Liver (tissue), 9 donors: ENCODE measurements around the gene RYR3. TPM values are rescaled to one million over a fixed set of nuclear protein-coding genes. Genes with fewer than 3 reads are reported as not detected.

Source experiments
- DNase-seq: peaks from one replicate; pipeline ENCODE4 v3.0.0-alpha.2; 2017; ENCODE audit warnings: low spot score
- H3K27ac ChIP-seq, 2 donors: one replicate each; pipeline ENCODE4 v1.7.0; 2013; ENCODE audit warnings: inconsistent platforms in 2 of 2, low read length in 2 of 2, control low read depth in 1 of 2, low read depth in 1 of 2, mild to moderate bottlenecking in 1 of 2
- H3K27me3 ChIP-seq, 4 donors: one replicate each; pipeline versions ENCODE4 v1.6.1 to v1.7.0; 2013; ENCODE audit warnings: low read length in 3 of 4, inconsistent platforms in 1 of 4, mild to moderate bottlenecking in 1 of 4, moderate library complexity in 1 of 4; ENCODE audit not compliant: control insufficient read depth in 4 of 4, insufficient read depth in 4 of 4
- H3K36me3 ChIP-seq, 4 donors: one replicate each; pipeline versions ENCODE4 v1.6.1 to v1.7.0; 2013; ENCODE audit warnings: low read length in 3 of 4, mild to moderate bottlenecking in 3 of 4, low read depth in 1 of 4, moderate library complexity in 1 of 4; ENCODE audit not compliant: control insufficient read depth in 4 of 4, insufficient read depth in 3 of 4
- H3K4me1 ChIP-seq, 4 donors: one replicate each; pipeline versions ENCODE4 v1.6.1 to v1.7.0; 2013; ENCODE audit warnings: low read length in 3 of 4, mild to moderate bottlenecking in 3 of 4, moderate library complexity in 1 of 4; ENCODE audit not compliant: control insufficient read depth in 4 of 4, insufficient read depth in 4 of 4
- H3K4me3 ChIP-seq, 3 donors: one replicate each; pipeline versions ENCODE4 v1.6.1 to v1.7.0; 2013; ENCODE audit warnings: low read length in 3 of 3, control low read depth in 1 of 3, low read depth in 1 of 3, mild to moderate bottlenecking in 1 of 3
- H3K9ac ChIP-seq, 2 donors: one replicate each; pipeline ENCODE4 v1.7.0; 2013; ENCODE audit warnings: low read length in 2 of 2, mild to moderate bottlenecking in 2 of 2, moderate library complexity in 2 of 2, control low read depth in 1 of 2, low read depth in 1 of 2
- H3K9me3 ChIP-seq, 4 donors: one replicate each; pipeline versions ENCODE4 v1.6.1 to v1.7.0; 2013; ENCODE audit warnings: low read length in 3 of 4; ENCODE audit not compliant: control insufficient read depth in 4 of 4
- EGR1 ChIP-seq, 2 donors: IDR thresholded peaks; 2 replicates each; pipeline ENCODE4 v1.6.1; 2016 to 2018; ENCODE audit warnings: antibody characterized with exemption in 2 of 2, low read depth in 2 of 2
- FOXA1 ChIP-seq: IDR thresholded peaks from 2 replicates; pipeline ENCODE4 v1.6.1; 2016; ENCODE audit warnings: antibody characterized with exemption
- FOXA2 ChIP-seq: IDR thresholded peaks from 2 replicates; pipeline ENCODE4 v1.6.1; 2016; ENCODE audit warnings: antibody characterized with exemption
- GABPA ChIP-seq, 2 donors: IDR thresholded peaks in 1 of 2; conservative IDR thresholded peaks in 1 of 2; 2 replicates each; pipeline ENCODE4 v1.6.1; 2016; ENCODE audit warnings: antibody characterized with exemption in 2 of 2, mild to moderate bottlenecking in 1 of 2, moderate library complexity in 1 of 2
- HNF4A ChIP-seq, 2 donors: conservative IDR thresholded peaks; 2 replicates each; pipeline ENCODE4 v1.6.1; 2016; ENCODE audit warnings: antibody characterized with exemption in 2 of 2, mild to moderate bottlenecking in 2 of 2
- HNF4G ChIP-seq: IDR thresholded peaks from 2 replicates; pipeline ENCODE4 v1.6.1; 2016; ENCODE audit warnings: antibody characterized with exemption
- JUND ChIP-seq, 2 donors: IDR thresholded peaks; 2 replicates each; pipeline ENCODE4 v1.6.1; 2016; ENCODE audit warnings: antibody characterized with exemption in 2 of 2
- NR2F2 ChIP-seq: IDR thresholded peaks from 2 replicates; pipeline ENCODE4 v1.6.1; 2016; ENCODE audit warnings: antibody characterized with exemption
- RAD21 ChIP-seq, 2 donors: IDR thresholded peaks; 2 replicates each; pipeline ENCODE4 v1.6.1; 2016; ENCODE audit warnings: antibody characterized with exemption in 2 of 2, mild to moderate bottlenecking in 2 of 2
- RXRA ChIP-seq, 2 donors: IDR thresholded peaks; 2 replicates each; pipeline ENCODE4 v1.6.1; 2017 to 2018; ENCODE audit warnings: antibody characterized with exemption in 2 of 2, mild to moderate bottlenecking in 1 of 2
- SP1 ChIP-seq: IDR thresholded peaks from 2 replicates; pipeline ENCODE4 v1.6.1; 2018; ENCODE audit warnings: antibody characterized with exemption, mild to moderate bottlenecking
- TAF1 ChIP-seq: conservative IDR thresholded peaks from 2 replicates; pipeline ENCODE4 v1.6.1; 2016; ENCODE audit warnings: antibody characterized with exemption, mild to moderate bottlenecking
- YY1 ChIP-seq: IDR thresholded peaks from 2 replicates; pipeline ENCODE4 v1.6.1; 2016; ENCODE audit warnings: antibody characterized with exemption, mild to moderate bottlenecking
- WGBS: extraction: QIAGEN DNeasy Blood & Tissue Kit; methylation state at CpG from one replicate; pipeline ENCODE4 v1.1.7; 2013; 5-methylcytosine and 5-hydroxymethylcytosine counted together
- polyA plus RNA-seq, 2 donors: library from polyadenylated mRNA; stranded (reverse) in 1 of 2; unstranded in 1 of 2; fragments of 200-250 nt in 1 of 2; fragments of >200 nt in 1 of 2; fragmentation: Nextera tagmentation in 1 of 2; extraction: Ambion mirVana in 1 of 2; gene quantifications; one replicate each; pipeline versions ENCODE4 v1.2.1 to v1.2.3, GENCODE V29; 2013 to 2015
- total RNA-seq, 2 donors: library from RNA; depleted of rRNA; stranded (reverse); fragments of >200 nt; gene quantifications; one replicate each; pipeline ENCODE4 v1.2.3, GENCODE V29; 2014
- TF ChIP-seq, protein P1 (sequence below): IDR thresholded peaks from 2 replicates; pipeline ENCODE4 v1.6.1; 2016; ENCODE audit warnings: antibody characterized with exemption
- TF ChIP-seq, protein P2 (sequence below): fragments of 150-350 bp; IDR thresholded peaks from 2 replicates; pipeline ENCODE4 v1.5.1; 2017; ENCODE audit warnings: improper control_type of control experiment, low read depth, low read length; ENCODE audit not compliant: missing input control
- TF ChIP-seq, protein P3 (sequence below): IDR thresholded peaks from 2 replicates; pipeline ENCODE4 v1.6.1; 2016; ENCODE audit warnings: antibody characterized with exemption
- TF ChIP-seq, protein P4 (sequence below): IDR thresholded peaks from 2 replicates; pipeline ENCODE4 v1.6.1; 2016; ENCODE audit warnings: antibody characterized with exemption
- TF ChIP-seq, protein P5 (sequence below): IDR thresholded peaks from 2 replicates; pipeline ENCODE4 v1.6.1; 2016; ENCODE audit warnings: antibody characterized with exemption, mild to moderate bottlenecking
- donor health status: healthy.
- donor health status: healthy.
- donor health status: healthy.
- donor health status: healthy.
- donor health status: healthy.

RYR3 gene
- total and polyA plus RNA-seq, 4 donors = 0.01 to 1.1 (median 0.22) TPM

DNA sequence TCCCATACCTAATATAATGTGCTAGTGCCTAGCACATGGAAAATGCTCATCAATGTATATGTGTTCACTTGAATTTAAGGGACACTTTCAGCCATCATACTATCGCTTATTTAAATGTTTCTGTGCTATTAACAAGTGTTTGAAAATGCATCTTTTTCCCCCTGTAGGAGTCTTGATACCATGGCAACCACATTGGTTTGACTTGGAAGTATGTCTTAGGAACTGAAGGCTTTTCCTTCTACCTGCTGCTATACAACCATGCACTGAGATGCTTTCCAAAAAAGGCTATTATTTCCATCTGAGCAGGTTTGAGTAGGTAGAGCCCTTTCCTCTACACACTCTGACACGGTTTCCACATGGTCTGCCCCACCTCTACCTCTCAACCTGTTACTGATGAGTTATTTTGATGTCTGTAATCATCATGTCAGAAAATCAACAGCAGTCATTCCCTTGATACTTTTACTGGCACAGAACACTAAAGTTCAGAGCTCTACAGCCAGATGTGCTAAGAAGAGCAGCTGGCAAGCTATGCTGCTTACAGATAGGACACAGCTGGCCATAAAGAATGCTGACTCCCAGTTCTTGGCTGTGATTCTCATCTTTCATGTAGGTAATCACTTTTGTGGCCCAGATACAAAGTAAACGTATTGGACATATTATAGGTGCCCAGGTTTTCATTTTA lies 59.3 kb downstream of the RYR3 start:
- no peaks in the 10 kb centered on the region for H3K4me1 ChIP-seq
- no peak for DNase-seq
- H3K4me3 ChIP-seq = no peak overlapping the region
- H3K9ac ChIP-seq = no peak overlapping the region
- H3K36me3 ChIP-seq = no peaks in the 10 kb centered on the region
- H3K9me3 ChIP-seq = no peaks in the 10 kb centered on the region
- H3K27me3 ChIP-seq = no peaks in the 10 kb centered on the region
- WGBS = 58% methylated on average over 3 of the region's 3 CpGs
- H3K27ac ChIP-seq = no peak overlapping the region
- TF ChIP-seq JUND (IDR thresholded peaks at IDR 0.05) (no peak), NR2F2 (no peak), SP1 (no peak), TAF1 (no peak), FOXA1 (no peak), FOXA2 (no peak), GABPA (IDR thresholded peaks at IDR 0.05 in 1 of 2, conservative IDR thresholded peaks at IDR 0.05 in 1 of 2) (no peak), RXRA (IDR thresholded peaks at IDR 0.05) (no peak), YY1 (no peak), EGR1 (IDR thresholded peaks at IDR 0.05; ENCODE audit: low read depth in 2 of 2) (no peak), HNF4A (conservative IDR thresholded peaks at IDR 0.05) (no peak), HNF4G (no peak), RAD21 (IDR thresholded peaks at IDR 0.05) (no peak)
- TF ChIP-seq, protein P1, sequence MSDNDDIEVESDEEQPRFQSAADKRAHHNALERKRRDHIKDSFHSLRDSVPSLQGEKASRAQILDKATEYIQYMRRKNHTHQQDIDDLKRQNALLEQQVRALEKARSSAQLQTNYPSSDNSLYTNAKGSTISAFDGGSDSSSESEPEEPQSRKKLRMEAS = no peak
- TF ChIP-seq, protein P2, sequence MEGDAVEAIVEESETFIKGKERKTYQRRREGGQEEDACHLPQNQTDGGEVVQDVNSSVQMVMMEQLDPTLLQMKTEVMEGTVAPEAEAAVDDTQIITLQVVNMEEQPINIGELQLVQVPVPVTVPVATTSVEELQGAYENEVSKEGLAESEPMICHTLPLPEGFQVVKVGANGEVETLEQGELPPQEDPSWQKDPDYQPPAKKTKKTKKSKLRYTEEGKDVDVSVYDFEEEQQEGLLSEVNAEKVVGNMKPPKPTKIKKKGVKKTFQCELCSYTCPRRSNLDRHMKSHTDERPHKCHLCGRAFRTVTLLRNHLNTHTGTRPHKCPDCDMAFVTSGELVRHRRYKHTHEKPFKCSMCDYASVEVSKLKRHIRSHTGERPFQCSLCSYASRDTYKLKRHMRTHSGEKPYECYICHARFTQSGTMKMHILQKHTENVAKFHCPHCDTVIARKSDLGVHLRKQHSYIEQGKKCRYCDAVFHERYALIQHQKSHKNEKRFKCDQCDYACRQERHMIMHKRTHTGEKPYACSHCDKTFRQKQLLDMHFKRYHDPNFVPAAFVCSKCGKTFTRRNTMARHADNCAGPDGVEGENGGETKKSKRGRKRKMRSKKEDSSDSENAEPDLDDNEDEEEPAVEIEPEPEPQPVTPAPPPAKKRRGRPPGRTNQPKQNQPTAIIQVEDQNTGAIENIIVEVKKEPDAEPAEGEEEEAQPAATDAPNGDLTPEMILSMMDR = no peak
- TF ChIP-seq, protein P3, sequence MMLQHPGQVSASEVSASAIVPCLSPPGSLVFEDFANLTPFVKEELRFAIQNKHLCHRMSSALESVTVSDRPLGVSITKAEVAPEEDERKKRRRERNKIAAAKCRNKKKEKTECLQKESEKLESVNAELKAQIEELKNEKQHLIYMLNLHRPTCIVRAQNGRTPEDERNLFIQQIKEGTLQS = no peak
- TF ChIP-seq, protein P4, sequence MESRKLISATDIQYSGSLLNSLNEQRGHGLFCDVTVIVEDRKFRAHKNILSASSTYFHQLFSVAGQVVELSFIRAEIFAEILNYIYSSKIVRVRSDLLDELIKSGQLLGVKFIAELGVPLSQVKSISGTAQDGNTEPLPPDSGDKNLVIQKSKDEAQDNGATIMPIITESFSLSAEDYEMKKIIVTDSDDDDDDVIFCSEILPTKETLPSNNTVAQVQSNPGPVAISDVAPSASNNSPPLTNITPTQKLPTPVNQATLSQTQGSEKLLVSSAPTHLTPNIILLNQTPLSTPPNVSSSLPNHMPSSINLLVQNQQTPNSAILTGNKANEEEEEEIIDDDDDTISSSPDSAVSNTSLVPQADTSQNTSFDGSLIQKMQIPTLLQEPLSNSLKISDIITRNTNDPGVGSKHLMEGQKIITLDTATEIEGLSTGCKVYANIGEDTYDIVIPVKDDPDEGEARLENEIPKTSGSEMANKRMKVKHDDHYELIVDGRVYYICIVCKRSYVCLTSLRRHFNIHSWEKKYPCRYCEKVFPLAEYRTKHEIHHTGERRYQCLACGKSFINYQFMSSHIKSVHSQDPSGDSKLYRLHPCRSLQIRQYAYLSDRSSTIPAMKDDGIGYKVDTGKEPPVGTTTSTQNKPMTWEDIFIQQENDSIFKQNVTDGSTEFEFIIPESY = no peak
- TF ChIP-seq, protein P5, sequence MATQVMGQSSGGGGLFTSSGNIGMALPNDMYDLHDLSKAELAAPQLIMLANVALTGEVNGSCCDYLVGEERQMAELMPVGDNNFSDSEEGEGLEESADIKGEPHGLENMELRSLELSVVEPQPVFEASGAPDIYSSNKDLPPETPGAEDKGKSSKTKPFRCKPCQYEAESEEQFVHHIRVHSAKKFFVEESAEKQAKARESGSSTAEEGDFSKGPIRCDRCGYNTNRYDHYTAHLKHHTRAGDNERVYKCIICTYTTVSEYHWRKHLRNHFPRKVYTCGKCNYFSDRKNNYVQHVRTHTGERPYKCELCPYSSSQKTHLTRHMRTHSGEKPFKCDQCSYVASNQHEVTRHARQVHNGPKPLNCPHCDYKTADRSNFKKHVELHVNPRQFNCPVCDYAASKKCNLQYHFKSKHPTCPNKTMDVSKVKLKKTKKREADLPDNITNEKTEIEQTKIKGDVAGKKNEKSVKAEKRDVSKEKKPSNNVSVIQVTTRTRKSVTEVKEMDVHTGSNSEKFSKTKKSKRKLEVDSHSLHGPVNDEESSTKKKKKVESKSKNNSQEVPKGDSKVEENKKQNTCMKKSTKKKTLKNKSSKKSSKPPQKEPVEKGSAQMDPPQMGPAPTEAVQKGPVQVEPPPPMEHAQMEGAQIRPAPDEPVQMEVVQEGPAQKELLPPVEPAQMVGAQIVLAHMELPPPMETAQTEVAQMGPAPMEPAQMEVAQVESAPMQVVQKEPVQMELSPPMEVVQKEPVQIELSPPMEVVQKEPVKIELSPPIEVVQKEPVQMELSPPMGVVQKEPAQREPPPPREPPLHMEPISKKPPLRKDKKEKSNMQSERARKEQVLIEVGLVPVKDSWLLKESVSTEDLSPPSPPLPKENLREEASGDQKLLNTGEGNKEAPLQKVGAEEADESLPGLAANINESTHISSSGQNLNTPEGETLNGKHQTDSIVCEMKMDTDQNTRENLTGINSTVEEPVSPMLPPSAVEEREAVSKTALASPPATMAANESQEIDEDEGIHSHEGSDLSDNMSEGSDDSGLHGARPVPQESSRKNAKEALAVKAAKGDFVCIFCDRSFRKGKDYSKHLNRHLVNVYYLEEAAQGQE = no peak
